Lung microvascular endothelial cell (primary cell): ENCODE data around the gene BET1. TPM values are rescaled to one million over a fixed set of nuclear protein-coding genes. Genes with fewer than 3 reads are reported as not detected.
A peak's percentile ranks its signal among the peaks of the same experiment; 100 is the strongest.
"Not testable (repeated sequence)": the region's sequence is repeated elsewhere in the genome, so short reads cannot be mapped to it uniquely, and the experiment has no call there.

Experiments
- DNase-seq, 2 donors: peaks; one replicate each; pipeline versions ENCODE4 v3.0.0 to v3.0.0-alpha.2; 2010; ENCODE audit warnings: low read depth in 2 of 2
- total RNA-seq: library from RNA; depleted of rRNA; stranded (reverse); fragments of >200 nt; gene quantifications from 2 replicates; pipeline ENCODE4 v1.2.1, GENCODE V29; 2014

Gene BET1, protein sequence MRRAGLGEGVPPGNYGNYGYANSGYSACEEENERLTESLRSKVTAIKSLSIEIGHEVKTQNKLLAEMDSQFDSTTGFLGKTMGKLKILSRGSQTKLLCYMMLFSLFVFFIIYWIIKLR
- total RNA-seq: 26.2 and 28.4 TPM in 2 replicates

GRCh38 chr7:94004024-94004951, at the start of gene BET1:
TSS of gene BET1 (minus strand) at chr7:94004355. CDS start at chr7:94004216, 139 bp downstream.
- peak; percentile 97 for DNase-seq

GRCh38 chr7:94053532-94053931, 49.4 kb upstream of the BET1 start:
- no peak for DNase-seq

DNA sequence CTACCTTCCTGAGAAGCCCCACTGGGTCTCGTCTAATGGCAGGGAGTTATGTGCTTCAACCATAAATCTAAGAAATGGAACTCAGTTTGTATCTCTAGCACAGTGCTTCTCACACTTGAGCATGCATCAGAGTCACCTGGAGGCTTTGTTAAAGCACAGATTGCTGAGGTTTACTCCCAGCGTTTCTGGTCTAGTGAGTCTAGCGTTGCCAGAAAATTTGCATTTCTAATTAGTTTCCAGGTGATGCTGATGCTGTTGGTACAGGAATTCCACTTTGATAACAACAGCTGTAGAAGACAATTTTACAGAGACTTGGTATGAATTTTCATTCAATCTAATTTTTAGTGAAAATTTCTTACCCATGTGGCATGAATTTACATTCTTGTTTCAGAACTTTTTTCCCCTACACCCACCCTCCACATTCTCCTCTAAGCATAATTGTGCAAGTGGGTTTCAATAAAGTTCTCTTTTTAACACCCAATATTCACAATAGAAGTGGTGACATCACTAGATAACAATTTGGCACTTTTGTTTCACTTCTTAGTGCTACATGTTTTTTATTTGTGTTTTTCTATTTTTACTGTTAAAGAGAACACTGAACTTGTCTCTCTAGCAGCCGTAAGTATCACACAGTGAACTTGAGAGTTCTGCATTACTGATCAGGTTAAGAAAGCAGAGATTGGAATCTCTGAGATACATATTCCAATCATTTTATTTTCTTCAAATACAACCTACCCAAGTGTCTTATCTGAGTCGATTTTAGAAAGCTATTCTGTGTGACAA, 48.4 kb upstream of the BET1 start:
- no peak for DNase-seq

DNA sequence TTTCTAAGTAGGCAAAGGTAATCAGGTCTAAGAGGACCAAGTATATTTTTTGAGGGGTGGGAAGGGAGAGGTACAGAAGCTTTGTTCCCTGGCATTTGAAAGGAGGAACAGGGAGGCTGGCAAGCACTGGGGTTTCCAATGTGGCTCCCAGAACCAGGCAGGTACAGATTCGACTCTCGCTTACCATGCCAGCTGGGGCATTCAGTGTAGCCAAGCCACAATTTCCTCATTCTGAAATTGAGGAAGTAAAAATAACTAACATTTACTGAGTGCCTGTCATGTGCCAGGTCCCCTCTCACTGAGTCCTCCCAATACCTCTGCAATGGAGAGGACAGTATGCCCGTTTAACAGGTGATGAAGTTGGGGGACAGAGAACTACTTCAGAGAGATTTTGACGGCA, 45.9 kb upstream of the BET1 start:
- no peak for DNase-seq

GRCh38 chr7:94049615-94050014, 45.5 kb upstream of the BET1 start:
- DNase-seq: no peak

- no peak for DNase-seq
Measured at GRCh38 chr7:94048755-94049154, 44.6 kb upstream of the BET1 start.

- DNase-seq: no peak
Measured at GRCh38 chr7:94047956-94048355, 43.8 kb upstream of the BET1 start.

DNA sequence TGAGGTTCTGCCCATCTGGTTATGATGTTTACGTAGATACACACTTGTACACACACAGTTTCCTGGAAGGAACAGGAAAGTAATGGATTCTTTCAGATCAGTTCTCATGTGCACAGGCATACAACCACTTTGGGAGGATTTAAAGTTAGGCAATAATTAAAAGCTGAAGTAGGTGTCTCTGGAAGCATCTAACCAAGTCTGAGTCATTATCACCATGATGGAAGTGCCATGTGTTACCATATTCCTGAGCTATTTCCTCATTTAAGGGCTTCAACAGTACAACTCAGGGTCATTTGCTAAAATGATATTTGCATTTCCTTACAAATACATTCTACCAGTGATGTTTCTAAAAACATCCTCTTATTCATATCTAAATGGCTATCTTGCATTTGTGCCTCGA, 41.4 kb upstream of the BET1 start:
- DNase-seq: peak in 1 of 2 donors; percentile 41

DNA sequence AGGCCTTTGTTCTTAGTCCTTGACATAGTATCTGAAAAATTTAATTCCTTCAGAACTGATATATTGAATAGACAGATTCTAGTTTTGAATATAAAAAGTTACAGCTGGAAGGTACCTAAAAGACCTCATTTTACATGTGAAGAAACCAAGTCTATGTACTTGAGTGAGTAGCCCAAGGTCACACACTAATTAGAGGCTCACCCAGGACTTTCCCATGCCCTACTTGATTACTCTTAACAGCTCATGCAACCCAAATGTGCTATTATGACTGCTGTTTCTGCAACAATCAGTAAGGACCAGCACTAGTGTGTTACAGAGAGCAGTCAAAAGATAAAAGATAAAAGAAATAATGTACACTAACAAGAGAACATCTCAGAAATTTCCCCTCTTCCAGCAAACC, 40.7 kb upstream of the BET1 start:
- no peak for DNase-seq

- DNase-seq: peak in 1 of 2 donors; percentile 61
Measured at GRCh38 chr7:94043299-94043698, 39.1 kb upstream of the BET1 start.

DNA sequence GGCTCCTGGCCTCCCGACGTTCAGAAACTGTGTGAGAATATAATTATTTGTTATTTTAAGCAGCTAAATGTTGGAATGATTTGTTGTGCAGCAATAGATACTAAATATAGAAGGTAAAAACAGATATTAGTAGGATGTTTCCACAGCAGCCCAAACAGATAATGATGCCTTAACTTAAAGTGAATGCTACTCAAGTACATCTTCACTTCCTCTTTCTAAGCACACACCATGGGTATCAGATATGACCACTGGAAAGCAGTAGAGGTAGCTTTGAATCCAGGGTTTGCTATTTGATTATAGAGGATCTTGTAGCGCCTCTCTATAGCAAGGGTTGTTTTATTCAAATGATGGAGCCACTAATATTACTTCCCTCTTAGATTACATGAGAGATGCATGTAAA, 38.2 kb upstream of the BET1 start:
- no peak for DNase-seq

DNA sequence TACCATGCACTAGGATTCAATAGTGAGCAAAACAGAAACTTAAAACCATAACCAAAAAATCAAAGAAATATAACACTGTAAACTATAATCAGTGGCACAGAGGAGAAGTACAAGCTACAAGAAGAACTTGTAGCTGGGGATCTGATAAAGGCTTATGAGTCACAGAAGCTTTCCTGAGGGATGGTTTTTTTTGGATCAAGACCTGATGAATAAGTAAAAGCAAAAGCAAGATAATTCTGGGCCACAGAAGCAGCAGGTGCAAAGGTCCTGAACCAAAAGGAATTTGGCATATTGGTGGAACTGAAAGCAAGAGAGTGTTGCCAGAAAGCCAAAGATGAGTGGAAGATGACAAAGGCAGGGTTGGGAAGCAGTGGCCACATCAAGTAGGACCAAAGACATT, 37.4 kb upstream of the BET1 start:
- DNase-seq: peak in 1 of 2 donors; percentile 82

- no peak for DNase-seq
Measured at GRCh38 chr7:94040254-94040653, 36.1 kb upstream of the BET1 start.

GRCh38 chr7:94039368-94040035, 35.3 kb upstream of the BET1 start:
- no peak for DNase-seq

- no peak for DNase-seq
Measured at GRCh38 chr7:94031865-94032264, 27.7 kb upstream of the BET1 start.

GRCh38 chr7:94030634-94031033, 26.5 kb upstream of the BET1 start:
- DNase-seq: no peak

GRCh38 chr7:94029976-94030375, 25.8 kb upstream of the BET1 start:
- DNase-seq: no peak

DNA sequence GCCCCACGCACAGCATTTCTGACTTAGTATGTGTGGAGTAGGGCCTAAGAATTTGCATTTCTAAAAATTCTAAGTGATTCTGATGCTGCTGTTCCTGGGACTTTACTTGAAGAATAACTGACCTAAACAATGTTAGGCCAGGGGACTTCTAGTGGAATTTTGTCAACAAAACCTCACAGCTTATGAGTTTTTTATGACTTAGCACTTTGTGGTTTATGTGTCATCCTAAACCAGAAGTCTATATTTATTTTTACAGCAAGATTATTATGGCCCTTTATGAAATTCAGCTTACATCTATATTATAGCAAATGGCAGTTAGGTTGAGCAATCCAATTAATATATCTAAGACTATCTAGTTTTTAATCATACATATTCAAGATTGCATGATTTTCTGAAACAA, 24.6 kb upstream of the BET1 start:
- peak in 1 of 2 donors; percentile 61 for DNase-seq

DNA sequence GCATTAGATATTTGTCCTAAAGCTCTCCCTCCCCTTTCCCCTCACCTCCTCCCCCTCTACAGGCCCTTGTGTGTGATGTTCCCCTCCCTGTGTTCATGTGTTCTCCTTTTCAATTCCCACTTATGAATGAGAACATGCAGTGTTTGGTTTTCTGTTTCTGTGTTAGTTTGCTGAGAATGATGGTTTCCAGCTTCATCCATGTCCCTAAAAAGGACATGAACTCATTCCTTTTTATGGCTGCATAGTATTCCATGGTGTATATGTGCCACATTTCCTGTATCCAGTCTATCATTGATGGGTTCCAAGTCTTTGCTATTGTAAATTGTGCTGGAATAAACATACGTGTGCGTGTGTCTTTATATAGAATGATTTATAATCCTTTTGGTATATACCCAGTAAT, 22.5 kb upstream of the BET1 start:
- not testable (repeated sequence) for DNase-seq

DNA sequence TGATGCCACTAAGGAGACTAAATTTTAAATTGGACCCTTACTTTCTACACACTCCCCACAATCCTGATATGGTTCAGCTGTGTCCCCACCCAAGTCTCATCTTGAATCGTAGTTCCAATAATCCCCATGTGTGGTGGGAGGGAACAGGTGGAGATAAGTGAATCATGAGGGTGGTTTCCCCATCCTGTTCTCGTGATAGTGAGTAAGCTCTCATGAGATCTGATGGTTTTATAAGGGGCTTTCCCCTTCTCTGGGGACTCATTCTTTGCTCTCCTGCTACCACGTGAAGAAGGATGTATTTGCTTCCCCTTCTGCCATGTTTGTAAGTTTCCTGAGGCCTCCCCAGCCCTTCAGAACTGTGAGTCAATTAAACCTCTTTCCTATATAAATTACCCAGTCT, 18.4 kb upstream of the BET1 start:
- DNase-seq: peak in 1 of 2 donors; percentile 26

GRCh38 chr7:94016786-94017185, 12.6 kb upstream of the BET1 start:
- no peak for DNase-seq

GRCh38 chr7:94015538-94015937, 11.4 kb upstream of the BET1 start:
- no peak for DNase-seq
